GM19372 (cell line): Measurements from ENCODE around the gene NIPSNAP2.
A peak's percentile ranks its signal among the peaks of the same experiment; 100 is the strongest.
"Not testable (repeated sequence)": the region's sequence is repeated elsewhere in the genome, so short reads cannot be mapped to it uniquely, and the experiment has no call there.

Experiments used
- ATAC-seq: cut with Tn5 transposase; IDR thresholded peaks from one replicate; pipeline ENCODE4 v1.9.1; 2021; ENCODE audit warnings: mild to moderate bottlenecking, low read depth, moderate library complexity; ENCODE audit not compliant: unreplicated experiment

Gene NIPSNAP2

GRCh38 chr7:55973747-55974250 lies 9.4 kb downstream of the NIPSNAP2 start:
- ATAC-seq: no peak

- ATAC-seq: no peak
These were observed 11.7 kb downstream of the NIPSNAP2 start for GRCh38 chr7:55975988-55976633.

- no peak for ATAC-seq
These were observed 13.4 kb downstream of the NIPSNAP2 start for GRCh38 chr7:55977831-55978230.

- no peak for ATAC-seq
These were observed 15.9 kb downstream of the NIPSNAP2 start for GRCh38 chr7:55980266-55980665.

- no peak for ATAC-seq
These were observed 19.2 kb downstream of the NIPSNAP2 start for GRCh38 chr7:55983537-55983936.

GRCh38 chr7:55992346-55992745 lies 28.0 kb downstream of the NIPSNAP2 start:
- ATAC-seq: no peak

GRCh38 chr7:55996856-55997500 lies 32.6 kb downstream of the NIPSNAP2 start:
- no peak for ATAC-seq

- no peak for ATAC-seq
These were observed 39.4 kb downstream of the NIPSNAP2 start for GRCh38 chr7:56003749-56004148.

GRCh38 chr7:56007167-56007652 lies 42.8 kb downstream of the NIPSNAP2 start:
- ATAC-seq: no peak

GRCh38 chr7:56007891-56008290 lies 43.5 kb downstream of the NIPSNAP2 start:
- ATAC-seq: no peak

- no peak for ATAC-seq
These were observed 45.3 kb downstream of the NIPSNAP2 start for GRCh38 chr7:56009695-56010094.

- not testable (repeated sequence) for ATAC-seq
These were observed 52.6 kb downstream of the NIPSNAP2 start for GRCh38 chr7:56017015-56017414.

GRCh38 chr7:56019501-56019900 lies 55.1 kb downstream of the NIPSNAP2 start:
- no peak for ATAC-seq

- no peak for ATAC-seq
These were observed 59.1 kb downstream of the NIPSNAP2 start for GRCh38 chr7:56023500-56023899.

GRCh38 chr7:56026538-56026937 lies 62.2 kb downstream of the NIPSNAP2 start:
- ATAC-seq: no peak

GRCh38 chr7:56028942-56029630 lies 64.7 kb downstream of the NIPSNAP2 start:
- no peak for ATAC-seq

GRCh38 chr7:56030340-56030739 lies 66.0 kb downstream of the NIPSNAP2 start:
- no peak for ATAC-seq

GRCh38 chr7:56031556-56031955 lies 67.2 kb downstream of the NIPSNAP2 start:
- ATAC-seq: not testable (repeated sequence)

- ATAC-seq: not testable (repeated sequence)
These were observed 68.2 kb downstream of the NIPSNAP2 start for GRCh38 chr7:56032578-56032977.

- ATAC-seq: peak; percentile 96
These were observed 69.5 kb downstream of the NIPSNAP2 start for GRCh38 chr7:56033671-56034432.

- no peak for ATAC-seq
These were observed 76.3 kb downstream of the NIPSNAP2 start for GRCh38 chr7:56040730-56041129.
